Loucy (cell line): Measurements from ENCODE around the gene C1orf174.

ENCODE experiments used
- EZH2phosphoT487 ChIP-seq: fragments of 200-600 bp; IDR thresholded peaks from 2 replicates; pipeline ENCODE4 v1.6.1; 2018; ENCODE audit warnings: antibody characterized with exemption, mild to moderate bottlenecking, moderate library complexity, borderline replicate concordance
- TF ChIP-seq, protein P1 (sequence below): fragments of 200-600 bp; sonication (generic); conservative IDR thresholded peaks from 2 replicates; pipeline ENCODE4 v1.5.1; 2014; ENCODE audit warnings: mild to moderate bottlenecking, antibody characterized with exemption, low read length

DNA sequence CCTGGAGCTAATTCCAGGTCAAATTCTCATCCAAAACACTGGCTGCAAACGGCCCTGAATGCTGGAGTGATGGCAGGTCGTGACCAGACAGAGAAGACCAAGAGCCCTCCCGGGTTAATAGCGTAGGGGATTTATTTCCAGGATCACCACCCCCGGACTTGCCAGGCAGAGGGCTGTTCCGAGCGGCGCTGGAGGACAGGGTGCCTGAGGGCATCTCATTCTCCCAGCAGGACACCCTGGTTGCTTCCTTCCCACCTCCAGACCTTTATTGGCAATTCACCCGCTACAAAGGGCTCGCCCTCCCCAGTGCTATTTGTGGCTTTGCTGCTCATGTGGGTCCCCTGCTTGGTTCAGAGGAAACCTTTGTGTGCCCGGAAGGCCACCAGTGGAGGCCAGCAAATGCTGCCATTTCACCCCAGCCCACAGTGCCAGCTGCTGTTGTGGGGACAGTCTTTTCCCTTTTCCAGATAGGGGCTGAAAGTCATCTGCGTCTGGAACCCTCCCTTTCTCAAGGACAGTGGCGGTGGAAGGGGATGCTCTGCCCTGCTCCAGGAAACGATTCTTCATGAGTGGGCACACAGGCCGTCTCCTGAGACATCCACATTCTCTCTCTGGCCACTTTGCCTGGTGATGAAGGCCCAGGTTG, 19.0 kb upstream of the C1orf174 start:
- TF ChIP-seq, protein P1, sequence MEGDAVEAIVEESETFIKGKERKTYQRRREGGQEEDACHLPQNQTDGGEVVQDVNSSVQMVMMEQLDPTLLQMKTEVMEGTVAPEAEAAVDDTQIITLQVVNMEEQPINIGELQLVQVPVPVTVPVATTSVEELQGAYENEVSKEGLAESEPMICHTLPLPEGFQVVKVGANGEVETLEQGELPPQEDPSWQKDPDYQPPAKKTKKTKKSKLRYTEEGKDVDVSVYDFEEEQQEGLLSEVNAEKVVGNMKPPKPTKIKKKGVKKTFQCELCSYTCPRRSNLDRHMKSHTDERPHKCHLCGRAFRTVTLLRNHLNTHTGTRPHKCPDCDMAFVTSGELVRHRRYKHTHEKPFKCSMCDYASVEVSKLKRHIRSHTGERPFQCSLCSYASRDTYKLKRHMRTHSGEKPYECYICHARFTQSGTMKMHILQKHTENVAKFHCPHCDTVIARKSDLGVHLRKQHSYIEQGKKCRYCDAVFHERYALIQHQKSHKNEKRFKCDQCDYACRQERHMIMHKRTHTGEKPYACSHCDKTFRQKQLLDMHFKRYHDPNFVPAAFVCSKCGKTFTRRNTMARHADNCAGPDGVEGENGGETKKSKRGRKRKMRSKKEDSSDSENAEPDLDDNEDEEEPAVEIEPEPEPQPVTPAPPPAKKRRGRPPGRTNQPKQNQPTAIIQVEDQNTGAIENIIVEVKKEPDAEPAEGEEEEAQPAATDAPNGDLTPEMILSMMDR = no peak
- TF ChIP-seq EZH2phosphoT487 = no peak
